ENCODE measurements around the gene ZBTB49.
"Not testable (repeated sequence)": the region's sequence is repeated elsewhere in the genome, so short reads cannot be mapped to it uniquely, and the experiment has no call there.

ZBTB49 gene

GRCh38 chr4:4347585-4347984 is 57.5 kb downstream of the ZBTB49 start:
- no peaks in the 10 kb centered on the region for H3K9me3 ChIP-seq (ENCODE audit: control insufficient read depth, low read length)
- no peak overlapping the region for H3K27ac ChIP-seq (ENCODE audit: insufficient read depth, low read length, poor library complexity, severe bottlenecking)
- no peaks in the 10 kb centered on the region for H3K27me3 ChIP-seq (replicated peaks; ENCODE audit: control insufficient read depth, insufficient read depth, low read length, poor library complexity, severe bottlenecking)
- no peak for DNase-seq
- H3K4me1 ChIP-seq (ENCODE audit: control insufficient read depth, insufficient read depth, low read length, poor library complexity, severe bottlenecking) = no peaks in the 10 kb centered on the region
- H3K4me3 ChIP-seq (ENCODE audit: insufficient read depth, low read depth, low read length, poor library complexity, severe bottlenecking) = no peak overlapping the region
- no peaks in the 10 kb centered on the region for H3K36me3 ChIP-seq (ENCODE audit: control insufficient read depth, insufficient read depth, low read length)

DNA sequence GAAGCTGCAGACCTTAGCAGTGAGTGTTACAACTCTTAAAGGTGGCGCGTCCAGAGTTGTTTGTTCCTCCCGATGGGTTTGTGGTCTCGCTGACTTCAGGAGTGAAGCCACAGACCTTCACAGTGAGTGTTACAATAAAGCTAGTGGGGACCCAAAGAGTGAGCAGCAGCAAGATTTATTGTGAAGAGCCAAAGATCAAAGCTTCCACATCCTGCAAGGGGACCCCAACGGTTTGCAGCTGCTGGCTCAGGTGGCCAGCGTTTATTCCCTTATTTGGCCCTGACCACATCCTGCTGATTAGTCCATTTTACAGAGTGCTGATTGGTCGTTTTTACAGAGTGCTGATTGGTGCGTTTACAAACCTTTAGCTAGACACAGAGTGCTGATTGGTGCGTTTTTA is 58.5 kb downstream of the ZBTB49 start:
- H3K4me3 ChIP-seq (ENCODE audit: insufficient read depth, low read depth, low read length, poor library complexity, severe bottlenecking); H3K9me3 ChIP-seq (ENCODE audit: control insufficient read depth, low read length); H3K36me3 ChIP-seq (ENCODE audit: control insufficient read depth, insufficient read depth, low read length); H3K4me1 ChIP-seq (ENCODE audit: control insufficient read depth, insufficient read depth, low read length, poor library complexity, severe bottlenecking); H3K27ac ChIP-seq (ENCODE audit: insufficient read depth, low read length, poor library complexity, severe bottlenecking); DNase-seq; H3K27me3 ChIP-seq (replicated peaks; ENCODE audit: control insufficient read depth, insufficient read depth, low read length, poor library complexity, severe bottlenecking): not testable (repeated sequence)

GRCh38 chr4:4349867-4350266 is 59.8 kb downstream of the ZBTB49 start:
- Histone ChIP-seq H3K9me3 (ENCODE audit: control insufficient read depth, low read length) (no peaks in the 10 kb centered on the region), H3K27me3 (replicated peaks; ENCODE audit: control insufficient read depth, insufficient read depth, low read length, poor library complexity, severe bottlenecking) (no peaks in the 10 kb centered on the region), H3K4me3 (ENCODE audit: insufficient read depth, low read depth, low read length, poor library complexity, severe bottlenecking) (no peak overlapping the region), H3K4me1 (ENCODE audit: control insufficient read depth, insufficient read depth, low read length, poor library complexity, severe bottlenecking) (no peaks in the 10 kb centered on the region), H3K27ac (ENCODE audit: insufficient read depth, low read length, poor library complexity, severe bottlenecking) (no peak overlapping the region), H3K36me3 (ENCODE audit: control insufficient read depth, insufficient read depth, low read length) (no peaks in the 10 kb centered on the region)
- no peak for DNase-seq

GRCh38 chr4:4350909-4351308 is 60.9 kb downstream of the ZBTB49 start:
- H3K27ac ChIP-seq (ENCODE audit: insufficient read depth, low read length, poor library complexity, severe bottlenecking) = no peak overlapping the region
- H3K4me1 ChIP-seq (ENCODE audit: control insufficient read depth, insufficient read depth, low read length, poor library complexity, severe bottlenecking) = no peaks in the 10 kb centered on the region
- no peak overlapping the region for H3K4me3 ChIP-seq (ENCODE audit: insufficient read depth, low read depth, low read length, poor library complexity, severe bottlenecking)
- no peaks in the 10 kb centered on the region for H3K9me3 ChIP-seq (ENCODE audit: control insufficient read depth, low read length)
- DNase-seq = no peak
- H3K27me3 ChIP-seq (replicated peaks; ENCODE audit: control insufficient read depth, insufficient read depth, low read length, poor library complexity, severe bottlenecking) = no peaks in the 10 kb centered on the region
- H3K36me3 ChIP-seq (ENCODE audit: control insufficient read depth, insufficient read depth, low read length) = no peaks in the 10 kb centered on the region

- no peaks in the 10 kb centered on the region for H3K9me3 ChIP-seq (ENCODE audit: control insufficient read depth, low read length)
- no peaks in the 10 kb centered on the region for H3K4me1 ChIP-seq (ENCODE audit: control insufficient read depth, insufficient read depth, low read length, poor library complexity, severe bottlenecking)
- H3K27ac ChIP-seq (ENCODE audit: insufficient read depth, low read length, poor library complexity, severe bottlenecking) = no peak overlapping the region
- DNase-seq = no peak
- no peaks in the 10 kb centered on the region for H3K27me3 ChIP-seq (replicated peaks; ENCODE audit: control insufficient read depth, insufficient read depth, low read length, poor library complexity, severe bottlenecking)
- H3K4me3 ChIP-seq (ENCODE audit: insufficient read depth, low read depth, low read length, poor library complexity, severe bottlenecking) = no peak overlapping the region
- no peaks in the 10 kb centered on the region for H3K36me3 ChIP-seq (ENCODE audit: control insufficient read depth, insufficient read depth, low read length)
Observed at GRCh38 chr4:4355302-4355701, 65.3 kb downstream of the ZBTB49 start.

- Histone ChIP-seq H3K36me3 (ENCODE audit: control insufficient read depth, insufficient read depth, low read length) (no peaks in the 10 kb centered on the region), H3K9me3 (ENCODE audit: control insufficient read depth, low read length) (no peaks in the 10 kb centered on the region), H3K4me1 (ENCODE audit: control insufficient read depth, insufficient read depth, low read length, poor library complexity, severe bottlenecking) (no peaks in the 10 kb centered on the region), H3K27me3 (replicated peaks; ENCODE audit: control insufficient read depth, insufficient read depth, low read length, poor library complexity, severe bottlenecking) (no peaks in the 10 kb centered on the region), H3K4me3 (ENCODE audit: insufficient read depth, low read depth, low read length, poor library complexity, severe bottlenecking) (no peak overlapping the region), H3K27ac (ENCODE audit: insufficient read depth, low read length, poor library complexity, severe bottlenecking) (no peak overlapping the region)
- DNase-seq = no peak
Observed at GRCh38 chr4:4356106-4357041, 66.3 kb downstream of the ZBTB49 start.

GRCh38 chr4:4358093-4358854 is 68.2 kb downstream of the ZBTB49 start:
- H3K4me1 ChIP-seq (ENCODE audit: control insufficient read depth, insufficient read depth, low read length, poor library complexity, severe bottlenecking) = no peaks in the 10 kb centered on the region
- no peaks in the 10 kb centered on the region for H3K36me3 ChIP-seq (ENCODE audit: control insufficient read depth, insufficient read depth, low read length)
- no peak overlapping the region for H3K4me3 ChIP-seq (ENCODE audit: insufficient read depth, low read depth, low read length, poor library complexity, severe bottlenecking)
- DNase-seq = no peak
- no peaks in the 10 kb centered on the region for H3K9me3 ChIP-seq (ENCODE audit: control insufficient read depth, low read length)
- no peak overlapping the region for H3K27ac ChIP-seq (ENCODE audit: insufficient read depth, low read length, poor library complexity, severe bottlenecking)
- no peaks in the 10 kb centered on the region for H3K27me3 ChIP-seq (replicated peaks; ENCODE audit: control insufficient read depth, insufficient read depth, low read length, poor library complexity, severe bottlenecking)

- Histone ChIP-seq H3K9me3 (ENCODE audit: control insufficient read depth, low read length) (no peaks in the 10 kb centered on the region), H3K27ac (ENCODE audit: insufficient read depth, low read length, poor library complexity, severe bottlenecking) (no peak overlapping the region), H3K4me1 (ENCODE audit: control insufficient read depth, insufficient read depth, low read length, poor library complexity, severe bottlenecking) (no peaks in the 10 kb centered on the region), H3K27me3 (replicated peaks; ENCODE audit: control insufficient read depth, insufficient read depth, low read length, poor library complexity, severe bottlenecking) (no peaks in the 10 kb centered on the region), H3K4me3 (ENCODE audit: insufficient read depth, low read depth, low read length, poor library complexity, severe bottlenecking) (no peak overlapping the region), H3K36me3 (ENCODE audit: control insufficient read depth, insufficient read depth, low read length) (no peaks in the 10 kb centered on the region)
- DNase-seq = no peak
Observed at GRCh38 chr4:4361883-4362282, 71.8 kb downstream of the ZBTB49 start.

DNA sequence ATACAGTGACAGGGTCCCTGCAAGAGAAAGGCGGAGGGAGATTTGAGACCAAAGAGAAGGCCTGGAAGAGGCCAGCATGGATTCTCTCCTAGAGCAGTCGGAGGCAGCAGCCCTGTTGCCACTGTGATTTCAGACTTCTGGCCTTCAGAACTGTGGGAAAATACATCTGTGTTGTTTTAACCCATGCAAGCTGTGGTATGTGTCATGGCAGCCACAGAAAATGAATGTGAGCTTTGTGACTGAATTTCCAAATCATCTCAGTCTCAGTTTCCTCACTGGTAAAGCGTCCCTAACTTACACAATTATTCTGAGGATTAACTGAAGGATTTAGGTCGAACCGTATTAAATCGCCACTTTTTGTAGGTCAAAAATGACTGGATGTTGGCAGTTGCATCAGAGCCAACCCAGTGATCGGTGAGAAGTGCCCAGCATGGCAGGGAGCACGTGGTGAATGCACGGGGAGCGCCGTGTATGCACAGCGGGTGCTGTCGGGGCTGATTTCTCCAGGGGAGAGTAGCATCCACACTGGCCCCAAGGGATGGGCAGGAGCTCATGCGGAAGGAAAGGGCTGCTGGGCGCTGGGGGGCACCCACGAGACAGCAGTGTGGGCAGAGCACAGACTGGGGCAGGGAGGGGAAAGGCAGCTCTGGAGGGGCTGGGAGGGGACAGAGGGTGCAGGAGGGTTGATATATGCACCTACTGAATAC is 73.1 kb downstream of the ZBTB49 start:
- Histone ChIP-seq H3K36me3 (ENCODE audit: control insufficient read depth, insufficient read depth, low read length) (no peaks in the 10 kb centered on the region), H3K4me1 (ENCODE audit: control insufficient read depth, insufficient read depth, low read length, poor library complexity, severe bottlenecking) (no peaks in the 10 kb centered on the region), H3K4me3 (ENCODE audit: insufficient read depth, low read depth, low read length, poor library complexity, severe bottlenecking) (no peak overlapping the region), H3K9me3 (ENCODE audit: control insufficient read depth, low read length) (no peaks in the 10 kb centered on the region), H3K27ac (ENCODE audit: insufficient read depth, low read length, poor library complexity, severe bottlenecking) (no peak overlapping the region), H3K27me3 (replicated peaks; ENCODE audit: control insufficient read depth, insufficient read depth, low read length, poor library complexity, severe bottlenecking) (no peaks in the 10 kb centered on the region)
- no peak for DNase-seq
